GM15510 (cell line): ENCODE results near the gene CYREN.

Experiments
- POLR2A ChIP-seq: IDR thresholded peaks from 3 replicates; pipeline ENCODE4 v1.6.1; 2011; ENCODE audit warnings: borderline replicate concordance; ENCODE audit not compliant: insufficient read length; ENCODE audit errors: extremely low read depth

The CYREN gene, protein sequence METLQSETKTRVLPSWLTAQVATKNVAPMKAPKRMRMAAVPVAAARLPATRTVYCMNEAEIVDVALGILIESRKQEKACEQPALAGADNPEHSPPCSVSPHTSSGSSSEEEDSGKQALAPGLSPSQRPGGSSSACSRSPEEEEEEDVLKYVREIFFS

DNA sequence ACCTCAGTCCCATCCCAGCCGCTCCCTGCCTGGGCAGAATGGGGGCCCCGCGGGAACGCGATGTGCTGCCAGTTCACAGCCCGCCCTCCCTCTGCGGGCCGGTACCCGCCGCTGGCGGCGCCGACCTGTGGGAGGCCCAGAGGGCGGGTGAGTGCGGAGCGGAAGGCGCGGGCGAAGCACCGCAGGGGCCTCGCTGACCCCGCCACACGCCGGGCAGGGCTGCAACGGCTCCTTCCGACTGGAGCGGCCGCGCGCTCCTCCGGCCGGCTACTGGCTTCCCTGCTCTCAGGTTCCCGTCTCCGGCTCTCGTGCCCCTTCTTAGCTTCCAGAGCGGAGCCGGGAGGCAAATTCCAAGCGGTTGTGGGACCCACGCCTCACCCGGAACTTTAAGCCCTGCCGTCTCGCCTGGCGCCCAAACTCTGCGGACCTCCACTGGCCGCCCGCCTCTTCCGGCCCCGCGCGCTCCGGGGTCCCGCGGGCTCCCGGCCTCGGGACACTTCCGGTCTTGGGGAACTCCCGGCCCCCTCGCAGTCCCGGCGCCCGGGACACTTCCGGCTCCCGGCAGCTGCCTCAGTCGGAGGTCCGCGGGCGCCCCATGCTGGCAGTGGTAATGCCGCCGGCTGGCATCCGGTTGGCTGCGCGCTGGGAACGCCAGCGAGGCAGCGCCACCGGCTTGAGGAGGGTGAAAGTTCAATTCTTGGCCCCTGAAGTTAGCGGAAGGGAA lies at the start of gene CYREN:
TSS of gene CYREN (minus strand) at position 434 of the 724 bp plus-strand sequence. CDS start 1,785 bp downstream, outside the sequence.
- peak; percentile 60 for TF ChIP-seq POLR2A

DNA sequence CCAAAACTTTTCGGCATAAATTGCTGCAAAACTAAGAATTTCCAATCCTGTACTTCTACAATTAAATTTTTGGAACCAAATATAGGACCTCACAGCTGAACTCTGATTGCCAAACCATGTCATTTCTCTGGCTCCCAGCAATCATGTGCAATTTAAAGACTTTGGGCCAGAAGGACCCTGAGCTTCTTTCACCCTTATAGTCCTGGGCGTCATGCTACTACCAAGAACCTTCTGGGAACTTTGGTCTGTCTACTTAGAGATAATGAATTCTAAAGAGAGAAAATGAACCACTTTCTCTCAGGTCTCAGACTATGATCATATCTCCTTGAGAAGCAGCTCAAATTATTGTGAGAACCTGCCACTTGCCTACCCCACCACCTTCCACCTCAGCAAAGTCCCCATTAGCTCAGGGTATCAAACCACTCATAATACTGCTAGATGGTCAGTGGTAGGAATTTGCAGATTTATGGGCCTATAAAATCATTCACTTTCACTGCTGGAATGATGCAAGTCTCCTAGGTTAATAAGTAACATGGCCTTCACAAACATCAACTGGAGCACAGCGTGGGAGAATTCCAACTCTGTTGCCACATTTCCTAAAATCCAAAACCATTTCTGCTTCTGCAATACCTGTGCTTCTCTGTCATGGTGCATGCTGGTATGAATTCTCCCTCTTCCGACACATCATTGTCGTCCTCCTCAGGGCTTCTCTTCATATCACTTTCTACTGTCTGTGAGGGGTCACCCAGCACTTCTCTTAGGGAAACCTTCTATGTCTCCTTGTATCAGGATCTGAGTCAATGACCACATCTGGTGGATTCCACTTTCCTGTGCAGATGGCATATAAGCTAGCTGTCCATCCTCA lies 47.4 kb upstream of the CYREN start:
- no peak for TF ChIP-seq POLR2A

DNA sequence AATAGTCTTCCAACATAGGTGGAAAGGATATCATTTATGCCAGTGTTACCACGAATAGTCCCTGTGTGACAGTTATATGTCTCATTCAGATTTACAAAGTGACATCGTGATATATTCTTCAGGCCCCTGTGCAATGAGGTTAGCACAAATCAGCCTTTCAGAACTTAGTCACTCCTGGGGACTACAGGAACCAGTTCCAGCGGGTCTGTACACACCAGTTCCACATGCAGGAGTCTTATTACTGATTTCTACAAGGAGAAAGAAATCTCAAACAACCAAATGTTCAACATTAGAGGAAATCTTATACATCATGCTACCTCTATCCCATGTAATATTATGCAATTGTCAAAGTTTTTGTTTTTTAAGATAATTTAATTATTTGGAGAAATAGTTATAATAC lies 45.2 kb upstream of the CYREN start:
- no peak for TF ChIP-seq POLR2A

DNA sequence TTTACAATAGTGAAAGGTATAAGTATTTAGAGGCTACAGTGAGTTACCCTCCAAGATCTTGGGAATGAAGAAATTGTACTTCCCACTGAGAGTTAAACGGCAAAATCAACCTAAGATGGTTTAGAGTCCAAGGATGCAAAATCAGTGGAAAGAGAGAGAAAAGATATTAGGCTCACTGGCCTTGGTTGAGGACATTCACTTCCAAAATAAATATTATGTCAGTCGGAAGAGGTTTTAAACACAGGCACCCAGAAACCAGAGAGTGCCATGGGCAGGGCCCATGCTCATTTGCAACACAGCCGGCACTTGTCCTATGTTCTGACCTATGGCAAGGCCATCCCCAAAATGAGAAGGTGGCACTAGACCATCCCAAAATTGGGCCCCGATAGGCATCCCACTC lies 44.7 kb upstream of the CYREN start:
- TF ChIP-seq POLR2A: no peak

DNA sequence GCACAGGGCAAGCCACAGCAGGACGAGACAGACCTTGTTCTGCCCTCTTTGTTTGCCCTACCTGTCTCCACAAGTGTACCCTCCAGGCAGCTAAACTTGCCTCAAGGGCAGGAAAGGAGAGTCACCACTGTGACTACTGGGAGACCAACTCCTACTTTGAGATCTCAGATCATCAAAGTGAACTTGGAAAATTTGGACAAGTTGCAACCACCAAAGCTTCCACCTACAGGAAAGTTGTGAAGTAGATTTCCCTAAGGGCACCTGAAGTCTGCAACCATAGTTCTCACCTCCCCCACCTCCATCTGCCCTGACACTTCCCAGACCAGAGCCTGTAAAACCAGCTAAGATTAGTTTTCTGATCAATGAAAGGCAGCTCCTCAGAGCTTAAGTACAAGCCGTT lies 43.3 kb upstream of the CYREN start:
- TF ChIP-seq POLR2A: no peak

DNA sequence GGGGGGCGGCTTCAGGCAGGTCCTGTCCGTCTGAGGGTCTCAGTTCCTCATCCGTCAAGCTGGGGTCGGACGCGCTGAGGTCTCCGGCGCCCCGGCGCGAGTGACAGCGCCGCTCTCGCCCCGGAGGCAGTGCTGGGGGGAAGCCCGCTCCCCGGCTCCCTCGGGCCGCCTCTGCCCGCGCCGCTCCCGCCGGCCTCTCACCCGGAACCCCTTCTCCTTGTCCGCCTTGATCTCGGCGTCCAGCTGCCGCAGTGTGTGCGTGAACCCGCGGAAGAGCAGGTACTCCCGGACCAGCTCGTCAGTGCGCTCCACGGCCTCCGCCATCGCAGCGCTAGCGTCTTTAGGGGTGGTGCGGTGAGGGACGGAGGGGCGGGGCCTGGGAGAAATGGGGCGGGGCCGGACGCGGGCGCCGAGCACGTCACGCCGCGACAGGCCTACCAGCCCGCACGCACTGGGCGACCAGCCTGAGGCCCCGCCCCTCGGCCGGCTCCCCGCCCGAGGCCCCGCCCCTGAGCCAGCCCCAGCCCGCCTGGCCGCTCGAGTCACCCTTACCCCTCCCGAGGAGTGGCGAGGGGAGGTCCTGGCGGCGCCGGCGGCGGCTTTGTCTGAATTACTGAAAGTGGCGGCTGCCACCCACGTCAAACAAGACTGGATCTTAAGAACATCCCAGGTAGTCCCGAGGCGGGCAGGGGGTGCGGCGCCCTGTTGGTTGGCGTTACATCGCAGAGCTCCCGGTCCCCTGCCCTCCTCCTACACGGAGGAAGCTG lies 40.9 kb upstream of the CYREN start, which contains the start of gene WDR91:
TSS of gene WDR91 (minus strand) at position 348 of the 767 bp plus-strand sequence. CDS start at position 324, 24 bp downstream.
- TF ChIP-seq POLR2A: peak; percentile 92

DNA sequence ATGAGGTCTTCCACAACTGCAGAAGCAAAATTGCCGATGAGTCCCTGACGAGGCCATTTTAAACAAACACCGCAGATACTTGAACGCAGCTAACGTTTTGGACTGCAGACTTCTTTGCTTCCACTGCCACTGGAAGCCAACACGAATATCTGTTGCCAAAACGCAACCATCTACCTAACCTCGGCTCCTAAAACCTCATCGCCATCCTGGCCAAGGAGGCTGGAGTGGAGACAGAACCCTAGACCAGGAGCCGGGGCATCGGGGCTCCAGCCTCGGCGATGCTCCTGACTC lies 40.3 kb upstream of the CYREN start:
- no peak for TF ChIP-seq POLR2A

DNA sequence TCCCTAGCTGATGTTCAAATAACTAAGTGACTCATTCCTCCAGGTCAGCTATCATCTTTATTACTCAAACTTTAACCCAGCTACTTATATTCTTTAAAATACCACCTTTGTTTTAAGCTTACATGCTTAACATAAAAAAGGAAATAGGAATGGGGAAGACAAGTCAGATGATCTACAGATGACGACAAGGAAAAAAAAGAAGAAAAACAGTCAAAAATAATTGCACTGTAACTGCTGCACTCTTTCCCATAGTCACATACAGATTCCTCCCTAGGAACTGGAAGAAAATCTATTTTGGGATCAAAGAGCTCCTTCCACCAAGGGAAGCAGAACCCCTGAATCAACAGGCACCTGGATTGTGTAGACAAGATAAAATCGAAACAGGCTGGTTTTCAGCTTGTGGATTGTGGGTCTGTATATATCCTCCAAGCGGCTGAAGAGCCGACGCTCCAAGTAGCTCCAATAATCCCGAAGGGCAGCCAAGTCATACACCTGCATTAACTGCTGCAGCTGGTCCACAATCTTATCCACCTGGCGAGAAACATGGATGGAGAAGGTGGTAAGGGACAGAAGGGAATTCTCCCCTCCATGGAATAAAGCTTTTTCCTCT lies 38.8 kb upstream of the CYREN start:
- no peak for TF ChIP-seq POLR2A

DNA sequence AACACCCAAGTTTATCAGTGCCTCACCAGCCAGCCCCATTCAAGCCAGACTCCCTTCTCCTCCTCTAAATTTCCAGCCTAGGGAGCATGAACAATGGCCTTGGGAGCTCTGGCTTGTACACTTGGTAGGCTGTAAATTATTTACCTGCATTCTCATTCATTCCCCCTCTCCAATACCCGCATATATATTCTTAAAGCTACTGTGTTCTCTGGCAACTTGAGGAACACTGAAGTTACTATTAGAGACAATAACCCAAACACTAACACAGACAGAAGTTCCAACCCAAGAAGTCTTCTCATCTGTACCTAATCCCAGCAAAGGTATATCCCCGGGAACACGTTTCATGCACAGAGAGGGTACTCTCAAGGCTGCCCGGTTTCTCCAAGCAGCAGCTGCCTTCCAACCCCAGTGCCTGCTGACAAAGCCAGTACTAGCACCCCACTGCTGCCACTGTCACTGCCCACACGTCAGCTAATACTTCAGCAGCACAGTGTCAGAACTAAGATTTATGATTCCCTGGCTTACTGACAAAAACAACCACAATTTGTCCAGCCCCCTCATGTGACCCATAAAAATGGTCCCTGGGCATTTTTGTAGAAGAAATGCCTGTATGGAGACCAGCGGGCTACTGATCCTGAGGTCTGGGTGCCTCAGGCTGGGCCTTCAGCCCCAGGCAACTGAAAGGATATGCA lies 37.7 kb upstream of the CYREN start:
- TF ChIP-seq POLR2A: no peak

DNA sequence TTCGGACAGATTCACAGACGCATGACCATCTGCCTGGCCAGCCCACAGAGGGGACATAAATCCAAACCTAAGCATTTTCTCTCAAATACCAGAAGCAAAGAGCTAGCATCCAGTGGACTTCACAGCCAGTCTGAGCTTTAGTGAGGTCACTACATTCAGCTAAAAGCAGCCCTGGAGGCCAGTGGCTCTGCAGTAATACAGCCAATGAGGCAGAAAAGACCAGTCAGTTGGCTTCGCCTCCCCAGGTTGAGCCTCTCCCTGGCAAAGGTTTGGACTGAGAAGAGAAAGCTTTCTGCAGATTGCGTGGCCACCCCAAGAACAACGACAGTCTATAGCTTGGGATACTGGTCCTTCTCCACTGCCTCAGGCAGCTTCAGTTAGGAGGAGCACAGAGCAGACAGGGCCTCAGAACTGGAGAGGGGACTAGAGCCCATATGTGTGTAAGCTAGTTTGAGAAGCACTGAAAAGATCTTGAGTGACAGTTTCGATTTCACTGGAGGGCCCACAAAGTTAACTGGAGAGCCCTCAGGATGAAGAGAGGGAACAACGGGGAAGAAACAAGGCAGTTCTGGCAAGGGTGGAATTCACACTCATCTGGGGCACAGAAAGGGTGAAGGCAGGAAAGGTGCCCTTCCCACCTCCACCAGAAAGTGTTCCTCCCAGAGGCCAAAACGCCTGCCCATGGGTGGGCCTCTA lies 37.0 kb upstream of the CYREN start:
- TF ChIP-seq POLR2A: no peak

DNA sequence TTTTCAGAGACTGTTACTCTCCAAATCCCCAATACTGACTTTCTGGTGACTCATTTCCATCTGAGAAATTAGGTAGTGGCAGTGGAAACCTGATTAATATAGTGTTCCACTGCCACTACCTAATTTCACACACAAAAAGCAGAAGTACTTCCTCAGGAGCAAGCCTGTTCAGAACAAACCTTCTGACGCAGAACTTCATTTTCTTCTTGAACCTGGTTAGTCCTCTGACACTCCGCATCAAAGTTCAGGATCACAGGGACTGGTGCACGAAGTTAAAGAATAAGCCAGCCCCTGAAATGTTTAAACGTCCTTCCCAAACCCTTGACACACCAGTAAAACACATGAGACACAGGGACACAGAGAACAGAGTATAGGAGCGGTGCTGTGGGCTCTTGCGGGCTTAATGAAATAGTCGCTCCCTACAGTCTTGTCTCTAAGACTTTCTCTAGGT lies 36.5 kb upstream of the CYREN start:
- TF ChIP-seq POLR2A: no peak

DNA sequence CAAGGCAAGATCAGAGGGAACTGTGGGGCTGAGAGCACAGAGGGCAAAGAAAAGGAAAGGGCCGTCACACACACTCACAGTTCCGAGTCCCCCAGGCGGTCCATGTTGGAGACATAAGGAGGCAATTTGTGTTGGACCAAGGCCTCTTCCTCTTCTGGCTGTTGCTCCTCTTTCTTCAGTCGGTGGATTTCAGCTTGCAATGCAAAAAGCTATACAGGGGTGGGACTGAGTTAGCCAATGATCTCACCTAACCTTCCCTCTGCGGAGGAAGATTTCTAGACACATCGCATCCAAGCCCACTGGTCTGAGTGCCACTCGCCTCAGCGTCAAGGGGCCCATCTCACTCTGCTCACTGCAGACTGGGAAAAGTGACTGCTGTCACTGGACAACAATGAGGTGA lies 35.3 kb upstream of the CYREN start:
- TF ChIP-seq POLR2A: no peak

DNA sequence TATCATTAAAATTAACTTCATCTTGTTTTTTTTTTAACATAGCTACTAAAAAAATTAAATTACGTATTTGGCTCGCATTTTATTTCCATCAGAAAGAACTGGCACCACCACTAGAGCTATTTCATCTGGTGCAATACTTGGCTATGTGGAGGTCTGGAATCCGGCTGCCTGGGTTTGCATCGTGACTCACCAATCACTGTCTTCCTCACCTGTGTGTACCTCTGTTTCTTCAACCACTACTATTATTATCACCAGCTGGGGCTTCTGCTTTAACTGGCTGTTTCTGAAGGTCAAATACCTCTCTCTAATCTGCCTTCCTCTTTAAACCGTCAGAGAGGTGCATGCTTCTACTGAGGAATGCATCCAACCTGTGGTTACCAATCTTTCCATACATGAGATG lies 34.4 kb upstream of the CYREN start:
- TF ChIP-seq POLR2A: no peak
